GM21381 (cell line): ENCODE measurements around the gene VARS1.
"Not testable (repeated sequence)": the region's sequence is repeated elsewhere in the genome, so short reads cannot be mapped to it uniquely, and the experiment has no call there.

Experiments used
- ATAC-seq: cut with Tn5 transposase; IDR thresholded peaks from one replicate; pipeline ENCODE4 v1.9.1; 2021; ENCODE audit warnings: mild to moderate bottlenecking, moderate library complexity; ENCODE audit not compliant: unreplicated experiment

Gene VARS1

GRCh38 chr6:31794866-31795615 is 511 bp downstream of the VARS1 start:
- ATAC-seq, result peak; percentile 10

- no peak for ATAC-seq
Observed at GRCh38 chr6:31794294-31794865, 1.2 kb downstream of the VARS1 start.

GRCh38 chr6:31793927-31794245 is 1.7 kb downstream of the VARS1 start:
- ATAC-seq, result not testable (repeated sequence)

GRCh38 chr6:31792761-31793171 is 2.8 kb downstream of the VARS1 start:
- ATAC-seq, result no peak

- ATAC-seq, result no peak
Observed at GRCh38 chr6:31792090-31792374, 3.5 kb downstream of the VARS1 start.

- ATAC-seq, result no peak
Observed at GRCh38 chr6:31791324-31792089, 4.0 kb downstream of the VARS1 start.

GRCh38 chr6:31785475-31785874 is 10.1 kb downstream of the VARS1 start:
- ATAC-seq, result no peak

- ATAC-seq, result no peak
Observed at GRCh38 chr6:31784098-31784925, 11.2 kb downstream of the VARS1 start.

- ATAC-seq, result no peak
Observed at GRCh38 chr6:31782126-31782855, 13.3 kb downstream of the VARS1 start.

GRCh38 chr6:31781244-31782125 is 14.1 kb downstream of the VARS1 start:
- no peak for ATAC-seq

- ATAC-seq, result no peak
Observed at GRCh38 chr6:31780507-31781243, 14.9 kb downstream of the VARS1 start.

GRCh38 chr6:31779908-31780307 is 15.6 kb downstream of the VARS1 start:
- ATAC-seq, result no peak

GRCh38 chr6:31778999-31779885 is 16.3 kb downstream of the VARS1 start:
- ATAC-seq, result no peak

- no peak for ATAC-seq
Observed at GRCh38 chr6:31778193-31778592, 17.4 kb downstream of the VARS1 start.

GRCh38 chr6:31777667-31778050 is 17.9 kb downstream of the VARS1 start:
- ATAC-seq, result no peak

- ATAC-seq, result no peak
Observed at GRCh38 chr6:31776989-31777666, 18.4 kb downstream of the VARS1 start, which contains the start of gene VWA7. Gene VWA7 (minus strand): TSS chr6:31777328. CDS start chr6:31776779, 549 bp downstream.

- no peak for ATAC-seq
Observed at GRCh38 chr6:31776485-31776988, 19.0 kb downstream of the VARS1 start.
